Activated naive CD8-positive, alpha-beta T cell treated with anti-CD3 and anti-CD28 coated beads, Interleukin-2, amount 10 ng/mL, durations not matched to agents 7 days and 5 days (primary cell): Measurements from ENCODE around the gene ATRNL1. TPM values are rescaled to one million over a fixed set of nuclear protein-coding genes. Genes with fewer than 3 reads are reported as not detected.
A peak's percentile ranks its signal among the peaks of the same experiment; 100 is the strongest.
"Not testable (repeated sequence)": the region's sequence is repeated elsewhere in the genome, so short reads cannot be mapped to it uniquely, and the experiment has no call there.

Experiments
- ATAC-seq: fragments of 150-1000 bp; cut with Tn5 transposase; one replicate; pipeline ENCODE4 v1.10.0; 2021; ENCODE audit warnings: low read depth, moderate library complexity
- POLR2A ChIA-PET: fragments of 350-600 bp; sonication (Branson Sonifier 250); formaldehyde crosslinking; loops from one replicate; lab custom pipeline; 2021; ENCODE audit warnings: antibody characterized with exemption; lab: Charles Lee
- DNase-seq: peaks from one replicate; pipeline ENCODE4 v3.0.0; 2021
- H3K27ac Mint-ChIP-seq: one replicate; pipeline ENCODE4 v1.8.0; 2022; ENCODE audit warnings: mild to moderate bottlenecking, mixed read lengths
- H3K27me3 Mint-ChIP-seq: one replicate; pipeline ENCODE4 v1.8.0; 2022; ENCODE audit warnings: mild to moderate bottlenecking, moderate library complexity, mixed read lengths
- H3K36me3 Mint-ChIP-seq: one replicate; pipeline ENCODE4 v1.8.0; 2021; ENCODE audit warnings: mild to moderate bottlenecking, mixed read lengths
- H3K4me1 Mint-ChIP-seq: one replicate; pipeline ENCODE4 v1.8.0; 2021; ENCODE audit warnings: mixed read lengths
- H3K4me3 Mint-ChIP-seq: one replicate; pipeline ENCODE4 v1.8.0; 2022; ENCODE audit warnings: mild to moderate bottlenecking, moderate library complexity, mixed read lengths
- H3K9me3 Mint-ChIP-seq: one replicate; pipeline ENCODE4 v1.8.0; 2021; ENCODE audit warnings: mixed read lengths
- total RNA-seq, 2 experiments: library from RNA; stranded (reverse); gene quantifications; one replicate each; pipeline ENCODE4 v1.2.3, GENCODE V29; 2021

Gene ATRNL1
- total RNA-seq, 2 experiments from 2014 or later = not detected

DNA sequence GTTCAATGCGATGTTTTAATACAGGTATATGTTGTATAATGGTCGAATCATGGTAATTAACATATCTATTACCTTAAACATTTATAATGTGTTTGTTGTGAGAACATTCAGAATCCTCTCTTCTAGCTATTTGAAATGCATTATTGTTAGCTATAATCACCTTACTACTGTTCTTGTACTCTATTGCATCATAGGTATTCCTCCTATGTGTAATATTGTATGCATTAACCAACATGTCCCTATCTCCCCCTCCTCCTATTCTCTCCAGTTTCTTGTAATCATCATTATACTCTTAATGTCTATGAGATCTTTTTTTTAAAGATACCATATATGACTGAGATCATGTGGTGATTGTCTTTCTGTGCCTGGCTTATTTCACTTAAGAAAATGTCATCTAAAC, 235.2 kb downstream of the ATRNL1 start:
- H3K27ac Mint-ChIP-seq = no peak overlapping the region
- H3K9me3 Mint-ChIP-seq = peaks cover 2% of the 10 kb centered on the region
- no peaks in the 10 kb centered on the region for H3K4me1 Mint-ChIP-seq
- no peaks in the 10 kb centered on the region for H3K27me3 Mint-ChIP-seq
- no peak for DNase-seq
- POLR2A ChIA-PET = no interaction called here
- H3K36me3 Mint-ChIP-seq = no peaks in the 10 kb centered on the region
- no peak for ATAC-seq
- no peak overlapping the region for H3K4me3 Mint-ChIP-seq

DNA sequence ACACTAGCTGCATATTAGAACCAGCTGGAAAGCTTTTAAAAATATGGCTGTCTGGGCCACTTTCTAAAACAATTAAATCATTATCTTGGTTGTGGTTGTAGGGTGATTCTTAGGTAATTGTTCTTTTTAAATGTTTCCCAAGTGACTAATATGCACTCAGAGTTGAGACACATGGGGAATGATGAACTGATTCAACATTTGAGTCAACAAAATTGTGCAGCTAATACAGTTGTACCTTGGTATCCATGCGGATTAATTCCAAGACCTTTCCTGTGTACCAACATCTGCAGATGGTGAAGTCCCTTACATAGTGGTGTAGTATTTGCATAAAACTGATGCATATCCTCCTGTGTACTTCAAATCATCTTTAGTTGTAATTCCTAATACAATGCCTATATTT, 242.2 kb downstream of the ATRNL1 start:
- Mint-ChIP-seq H3K4me1 (no peaks in the 10 kb centered on the region), H3K27me3 (no peaks in the 10 kb centered on the region), H3K4me3 (no peak overlapping the region), H3K36me3 (no peaks in the 10 kb centered on the region), H3K9me3 (no peaks in the 10 kb centered on the region), H3K27ac (no peak overlapping the region)
- DNase-seq (no peak), ATAC-seq (no peak)
- POLR2A ChIA-PET = no interaction called here

DNA sequence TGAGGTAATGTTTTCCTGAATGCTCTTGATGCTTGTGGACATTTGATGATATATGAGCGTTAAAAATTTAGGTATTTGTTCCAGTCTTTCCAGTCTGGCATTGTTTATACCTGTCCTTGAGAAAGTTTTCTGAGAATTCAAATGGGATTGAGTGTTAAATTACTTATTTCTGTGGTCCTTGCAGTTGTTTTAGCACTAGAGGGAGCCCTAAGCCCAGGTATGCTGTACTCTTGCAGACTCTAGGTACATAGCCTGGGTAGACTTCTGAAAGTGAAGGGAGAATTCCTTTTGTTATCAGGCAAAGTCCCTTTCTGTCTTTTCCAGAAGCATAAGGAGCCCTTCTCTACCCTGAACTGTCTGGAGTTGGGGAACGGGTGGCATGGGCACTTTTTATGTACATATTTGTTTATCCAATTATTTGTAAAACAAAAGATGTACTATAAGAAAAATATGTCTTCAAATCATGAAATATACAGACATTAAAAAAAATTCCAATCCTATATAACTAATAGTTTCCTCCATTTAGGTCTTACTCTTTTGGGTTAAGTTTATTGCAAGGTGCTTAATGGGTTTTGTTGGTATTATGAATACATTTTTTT, 262.1 kb downstream of the ATRNL1 start:
- POLR2A ChIA-PET = no interaction called here
- no peak for ATAC-seq
- no peak overlapping the region for H3K4me3 Mint-ChIP-seq
- no peaks in the 10 kb centered on the region for H3K9me3 Mint-ChIP-seq
- no peaks in the 10 kb centered on the region for H3K27me3 Mint-ChIP-seq
- no peaks in the 10 kb centered on the region for H3K4me1 Mint-ChIP-seq
- H3K36me3 Mint-ChIP-seq = no peaks in the 10 kb centered on the region
- DNase-seq = no peak
- no peak overlapping the region for H3K27ac Mint-ChIP-seq

DNA sequence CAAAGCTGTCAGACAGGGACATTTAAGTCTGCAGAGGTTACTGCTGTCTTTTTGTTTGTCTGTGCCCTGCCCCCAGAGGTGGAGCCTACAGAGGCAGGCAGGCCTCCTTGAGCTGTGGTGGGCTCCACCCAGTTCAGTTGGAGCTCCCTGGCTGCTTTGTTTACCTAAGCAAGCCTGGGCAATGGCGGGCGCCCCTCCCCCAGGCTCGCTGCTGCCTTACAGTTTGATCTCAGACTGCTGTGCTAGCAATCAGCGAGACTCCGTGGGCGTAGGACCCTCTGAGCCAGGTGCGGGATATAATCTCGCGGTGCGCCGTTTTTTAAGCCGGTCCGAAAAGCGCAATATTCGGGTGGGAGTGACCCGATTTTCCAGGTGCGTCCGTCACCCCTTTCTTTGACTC, 274.8 kb downstream of the ATRNL1 start:
- DNase-seq, H3K4me3 Mint-ChIP-seq, H3K4me1 Mint-ChIP-seq, ATAC-seq, H3K9me3 Mint-ChIP-seq, H3K36me3 Mint-ChIP-seq, H3K27ac Mint-ChIP-seq, H3K27me3 Mint-ChIP-seq, POLR2A ChIA-PET: not testable (repeated sequence)

DNA sequence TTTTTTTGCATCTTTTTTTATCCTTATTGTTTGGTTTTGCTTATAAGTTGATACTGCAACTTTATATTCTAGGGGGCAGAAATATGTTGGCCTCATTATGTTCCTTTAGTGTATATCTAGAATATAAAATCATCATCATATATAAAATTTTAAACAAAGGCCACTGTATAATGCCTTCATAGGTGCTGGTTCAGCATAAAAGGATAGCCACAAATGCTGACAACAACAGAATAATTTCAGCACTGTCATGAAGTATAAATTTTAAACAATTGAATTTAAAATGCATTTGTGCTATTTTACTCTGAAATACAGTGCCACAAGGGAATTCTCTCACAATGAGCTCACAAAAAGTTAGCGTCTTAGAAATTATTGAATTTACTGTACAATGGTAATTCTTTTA, 285.9 kb downstream of the ATRNL1 start:
- Mint-ChIP-seq H3K9me3 (no peaks in the 10 kb centered on the region), H3K27me3 (no peaks in the 10 kb centered on the region), H3K4me3 (no peak overlapping the region), H3K4me1 (no peaks in the 10 kb centered on the region), H3K27ac (no peak overlapping the region), H3K36me3 (no peaks in the 10 kb centered on the region)
- POLR2A ChIA-PET = no interaction called here
- DNase-seq (no peak), ATAC-seq (no peak)

DNA sequence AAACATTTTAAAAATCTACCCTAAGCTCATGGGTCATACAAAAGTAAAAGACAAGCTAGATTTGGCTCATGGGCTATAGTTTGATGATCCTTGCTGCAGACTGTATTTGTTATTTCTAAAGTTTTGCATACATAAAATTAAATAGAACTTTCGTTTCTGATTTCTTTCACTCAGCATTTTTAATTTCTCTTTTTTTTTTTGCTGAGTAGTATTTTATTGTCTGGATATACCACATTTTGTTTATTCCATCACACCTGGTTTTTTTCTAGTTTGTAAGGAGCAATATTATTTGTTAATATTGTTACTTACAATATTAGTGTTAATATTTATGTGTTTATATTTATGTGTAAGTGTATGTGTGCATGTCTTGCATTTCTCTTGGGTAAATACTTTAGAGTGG, 291.5 kb downstream of the ATRNL1 start:
- H3K4me1 Mint-ChIP-seq = no peaks in the 10 kb centered on the region
- H3K27me3 Mint-ChIP-seq = no peaks in the 10 kb centered on the region
- no peaks in the 10 kb centered on the region for H3K36me3 Mint-ChIP-seq
- DNase-seq = no peak
- POLR2A ChIA-PET = no interaction called here
- no peaks in the 10 kb centered on the region for H3K9me3 Mint-ChIP-seq
- no peak overlapping the region for H3K4me3 Mint-ChIP-seq
- H3K27ac Mint-ChIP-seq = no peak overlapping the region
- no peak for ATAC-seq

DNA sequence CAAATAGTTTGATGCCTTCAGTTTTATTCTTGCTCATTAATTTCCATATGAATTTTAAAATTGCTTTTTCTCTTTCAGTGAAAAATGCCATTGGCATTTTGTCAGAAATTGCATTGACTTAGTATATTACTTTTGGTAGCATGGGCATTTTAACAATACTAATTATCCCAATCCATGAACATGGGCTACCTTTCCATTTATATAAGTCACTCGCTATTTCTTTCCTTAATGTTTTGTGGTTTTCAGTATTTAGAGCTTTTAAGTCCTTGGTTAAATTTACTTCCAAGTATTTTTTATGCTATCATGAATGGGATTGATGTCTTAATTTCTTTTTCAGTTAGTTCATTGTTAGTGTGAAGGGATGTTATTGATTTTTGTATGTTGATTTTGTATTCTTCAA, 297.4 kb downstream of the ATRNL1 start:
- Mint-ChIP-seq H3K4me1 (no peaks in the 10 kb centered on the region), H3K4me3 (no peak overlapping the region), H3K9me3 (no peaks in the 10 kb centered on the region), H3K27me3 (no peaks in the 10 kb centered on the region), H3K36me3 (no peaks in the 10 kb centered on the region), H3K27ac (no peak overlapping the region)
- ATAC-seq = no peak
- POLR2A ChIA-PET = no interaction called here
- no peak for DNase-seq

DNA sequence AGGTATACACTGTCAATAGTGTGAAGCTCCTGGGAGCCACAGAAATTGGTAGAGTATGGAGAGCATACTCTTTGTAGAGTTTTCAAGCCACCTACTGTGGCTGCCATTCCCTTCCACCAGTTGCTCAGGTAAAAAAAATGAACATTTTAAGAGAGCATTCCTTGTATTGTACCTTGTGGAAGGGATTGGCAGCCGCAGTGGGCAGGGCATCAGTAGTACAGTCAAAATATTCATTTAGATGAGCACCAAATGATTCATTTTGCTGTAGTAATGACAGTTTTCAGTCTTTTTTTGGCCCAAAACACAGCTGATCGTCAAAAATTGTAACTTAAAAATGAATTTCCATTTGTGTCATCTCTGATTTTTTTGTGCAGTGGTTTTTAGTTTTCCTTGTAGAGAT, 304.9 kb downstream of the ATRNL1 start:
- no peaks in the 10 kb centered on the region for H3K27me3 Mint-ChIP-seq
- ATAC-seq = no peak
- no peaks in the 10 kb centered on the region for H3K4me1 Mint-ChIP-seq
- H3K36me3 Mint-ChIP-seq = no peaks in the 10 kb centered on the region
- no peak overlapping the region for H3K4me3 Mint-ChIP-seq
- no peak overlapping the region for H3K27ac Mint-ChIP-seq
- POLR2A ChIA-PET = no interaction called here
- peaks cover 2% of the 10 kb centered on the region for H3K9me3 Mint-ChIP-seq
- DNase-seq = no peak

DNA sequence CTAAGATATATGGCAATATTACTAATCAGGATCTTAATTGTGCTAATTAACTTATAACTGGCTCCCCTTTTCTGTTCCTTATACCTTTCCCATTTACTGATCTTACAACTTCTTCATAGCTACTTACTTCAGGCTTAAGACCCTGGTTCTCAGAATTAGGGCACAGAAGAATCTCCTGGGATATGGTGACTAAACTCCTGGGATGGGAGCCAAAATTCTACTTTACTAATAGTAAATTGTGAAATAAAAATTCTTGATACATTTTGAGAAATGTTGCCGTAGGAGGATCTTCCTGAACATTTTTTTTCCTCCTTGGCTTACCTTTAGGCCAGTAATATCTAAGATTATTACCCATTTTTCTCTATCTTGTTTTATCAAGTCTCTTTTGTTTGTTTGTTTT, 309.5 kb downstream of the ATRNL1 start:
- no peaks in the 10 kb centered on the region for H3K27me3 Mint-ChIP-seq
- H3K9me3 Mint-ChIP-seq = peaks cover 4% of the 10 kb centered on the region
- no peak for DNase-seq
- no peak overlapping the region for H3K4me3 Mint-ChIP-seq
- no peaks in the 10 kb centered on the region for H3K4me1 Mint-ChIP-seq
- H3K36me3 Mint-ChIP-seq = no peaks in the 10 kb centered on the region
- POLR2A ChIA-PET = no interaction called here
- H3K27ac Mint-ChIP-seq = no peak overlapping the region
- ATAC-seq = no peak

DNA sequence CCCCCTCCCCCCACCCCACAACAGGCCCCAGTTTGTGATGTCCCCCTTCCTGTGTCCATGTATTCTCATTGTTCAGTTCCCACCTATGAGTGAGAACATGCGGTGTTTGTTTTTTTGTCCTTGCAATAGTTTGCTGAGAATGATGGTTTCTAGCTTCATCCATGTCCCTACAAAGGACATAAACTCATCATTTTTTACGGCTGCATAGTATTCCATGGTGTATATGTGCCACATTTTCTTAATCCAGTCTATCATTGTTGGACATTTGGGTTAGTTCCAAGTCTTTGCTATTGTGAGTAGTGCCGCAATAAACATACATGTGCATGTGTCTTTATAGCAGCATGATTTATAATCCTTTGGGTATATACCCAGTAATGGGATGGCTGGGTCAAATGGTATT, 312.7 kb downstream of the ATRNL1 start:
- H3K27ac Mint-ChIP-seq, ATAC-seq, H3K27me3 Mint-ChIP-seq, H3K4me3 Mint-ChIP-seq, H3K9me3 Mint-ChIP-seq, POLR2A ChIA-PET, H3K4me1 Mint-ChIP-seq, DNase-seq, H3K36me3 Mint-ChIP-seq: not testable (repeated sequence)

DNA sequence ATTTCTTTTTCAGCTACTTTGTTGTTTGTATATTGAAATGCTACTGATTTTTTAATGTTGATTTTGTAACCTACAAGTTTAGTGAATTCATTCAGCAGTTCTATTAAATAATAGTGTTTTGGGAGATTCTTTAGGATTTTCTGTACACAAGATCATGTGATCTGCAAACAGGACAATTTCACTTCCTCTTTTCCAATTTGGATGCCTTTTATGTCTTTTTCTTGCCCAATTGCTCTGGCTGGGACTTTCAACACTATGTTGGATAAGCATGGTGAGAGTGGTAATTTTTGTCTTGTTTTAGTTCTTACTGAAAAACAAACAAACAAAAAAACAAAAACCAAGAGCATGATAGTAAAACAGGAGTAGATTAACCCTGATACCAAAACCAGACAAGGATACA, 316.2 kb downstream of the ATRNL1 start:
- ATAC-seq = no peak
- Mint-ChIP-seq H3K4me1 (no peaks in the 10 kb centered on the region), H3K27me3 (no peaks in the 10 kb centered on the region), H3K4me3 (no peak overlapping the region), H3K9me3 (peaks cover 8% of the 10 kb centered on the region), H3K36me3 (no peaks in the 10 kb centered on the region), H3K27ac (no peak overlapping the region)
- POLR2A ChIA-PET = no interaction called here
- no peak for DNase-seq

DNA sequence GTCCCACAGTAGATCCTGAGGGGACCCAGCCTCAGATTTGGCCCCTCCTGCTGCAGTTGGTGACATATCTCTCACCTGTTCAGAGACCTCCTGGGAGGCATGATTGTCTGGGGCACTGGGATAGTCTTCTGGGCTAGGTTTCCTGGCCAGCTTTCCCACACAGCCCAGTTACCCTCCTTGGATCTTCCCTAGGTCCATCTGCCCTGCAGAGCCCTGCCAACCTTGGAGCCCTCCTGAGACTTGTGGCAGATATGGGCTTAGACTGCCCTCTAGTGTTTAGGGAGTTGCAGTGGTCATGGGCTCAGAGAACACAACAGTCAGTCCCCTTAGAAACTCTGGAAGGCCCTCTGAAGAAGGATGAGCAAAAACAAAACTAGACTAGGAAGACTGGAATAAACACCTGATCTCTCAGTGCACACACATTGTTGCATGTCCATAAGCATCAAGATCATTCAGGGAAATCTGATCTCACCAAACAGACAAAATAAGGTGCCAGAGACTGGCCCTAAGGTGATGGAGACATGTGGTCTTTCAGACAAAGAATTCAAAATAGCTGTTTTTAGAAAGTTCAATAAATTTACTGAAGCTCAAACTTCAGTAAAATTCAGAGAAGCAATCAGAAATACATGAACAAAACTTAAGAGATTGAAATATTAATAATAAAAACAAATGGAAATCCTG, 324.6 kb downstream of the ATRNL1 start:
- peak; percentile 36 for ATAC-seq
- POLR2A ChIA-PET = no interaction called here
- no peaks in the 10 kb centered on the region for H3K27me3 Mint-ChIP-seq
- no peaks in the 10 kb centered on the region for H3K36me3 Mint-ChIP-seq
- no peaks in the 10 kb centered on the region for H3K4me1 Mint-ChIP-seq
- H3K9me3 Mint-ChIP-seq = no peaks in the 10 kb centered on the region
- H3K27ac Mint-ChIP-seq = no peak overlapping the region
- DNase-seq = no peak
- H3K4me3 Mint-ChIP-seq = no peak overlapping the region

DNA sequence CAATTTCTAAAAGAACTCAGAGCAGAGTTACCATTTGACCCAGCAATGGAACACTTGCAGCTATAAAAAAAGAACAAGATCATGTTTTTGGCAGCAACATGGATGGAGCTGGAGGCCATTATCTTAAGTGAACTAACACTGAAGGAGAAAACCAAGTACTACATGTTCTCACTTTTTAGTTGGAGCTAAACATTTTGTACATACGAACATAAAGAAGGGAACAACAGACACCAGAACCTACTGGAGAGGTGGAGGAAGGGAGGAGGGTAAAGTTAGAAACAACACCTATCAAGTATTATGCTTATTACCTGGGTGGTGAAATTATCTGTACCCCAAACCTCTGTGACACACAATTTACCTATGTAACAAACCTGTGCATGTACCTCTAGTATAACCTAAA, 329.5 kb downstream of the ATRNL1 start:
- ATAC-seq (no peak), DNase-seq (no peak)
- POLR2A ChIA-PET = no interaction called here
- H3K36me3 Mint-ChIP-seq = no peaks in the 10 kb centered on the region
- no peak overlapping the region for H3K4me3 Mint-ChIP-seq
- H3K27me3 Mint-ChIP-seq = no peaks in the 10 kb centered on the region
- H3K9me3 Mint-ChIP-seq = no peaks in the 10 kb centered on the region
- H3K4me1 Mint-ChIP-seq = no peaks in the 10 kb centered on the region
- no peak overlapping the region for H3K27ac Mint-ChIP-seq

DNA sequence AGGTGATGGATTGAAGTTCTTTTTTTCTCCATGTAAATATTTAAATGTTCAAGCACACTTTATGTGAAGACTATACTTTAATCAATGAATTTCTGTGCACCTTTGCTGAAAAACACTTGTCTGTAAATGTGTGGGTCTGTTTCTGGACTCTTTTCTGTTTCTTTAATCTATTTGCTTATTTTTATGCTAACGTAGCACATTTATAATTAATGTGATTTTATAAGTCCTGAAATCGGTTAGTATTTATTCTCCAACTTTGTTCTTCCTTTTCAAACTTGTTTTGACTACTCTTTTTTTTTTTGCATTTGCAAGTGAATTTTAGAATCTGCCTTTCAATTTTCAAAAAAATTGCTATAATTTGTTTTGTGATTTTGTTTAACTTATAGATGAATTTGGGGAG, 334.4 kb downstream of the ATRNL1 start:
- H3K27ac Mint-ChIP-seq = no peak overlapping the region
- H3K4me3 Mint-ChIP-seq = no peak overlapping the region
- no peaks in the 10 kb centered on the region for H3K27me3 Mint-ChIP-seq
- POLR2A ChIA-PET = no interaction called here
- ATAC-seq = no peak
- no peak for DNase-seq
- no peaks in the 10 kb centered on the region for H3K36me3 Mint-ChIP-seq
- no peaks in the 10 kb centered on the region for H3K4me1 Mint-ChIP-seq
- H3K9me3 Mint-ChIP-seq = no peaks in the 10 kb centered on the region
